Stimulated activated CD8-positive, alpha-beta memory T cell treated with anti-CD3 and anti-CD28 coated beads, Interleukin-7, amount 100 ng/mL, for 1 hour (primary cell): Measurements from ENCODE around the gene IQCC.
A peak's percentile ranks its signal among the peaks of the same experiment; 100 is the strongest.

Experiments used
- DNase-seq, 2 donors: peaks; one replicate each; pipeline ENCODE4 v3.0.0-alpha.2; 2020; ENCODE audit warnings: low read depth in 2 of 2

IQCC gene

GRCh38 chr1:32223683-32224082, 18.2 kb downstream of the IQCC start:
- no peak for DNase-seq

GRCh38 chr1:32224285-32224684, 18.8 kb downstream of the IQCC start:
- DNase-seq = no peak

DNA sequence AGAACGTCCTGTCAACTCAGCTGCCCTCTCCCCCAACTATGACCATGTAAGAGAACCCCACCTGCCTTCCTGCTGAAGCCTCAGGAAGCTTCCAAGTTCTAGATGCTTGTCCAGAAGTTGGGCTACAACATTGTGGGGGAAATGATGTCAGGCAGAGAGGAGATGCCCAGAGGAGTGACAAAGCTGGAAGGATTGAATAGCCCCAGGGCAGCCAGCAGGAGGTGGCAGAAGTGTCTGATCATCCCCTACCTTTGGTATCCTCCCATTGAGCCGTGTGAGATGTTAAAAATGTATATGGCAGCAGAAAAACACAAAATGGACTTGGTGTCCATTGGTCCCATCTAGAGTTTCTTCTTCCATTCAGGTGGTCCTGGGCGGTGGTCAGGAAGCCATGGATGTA, 23.3 kb downstream of the IQCC start:
- DNase-seq = no peak

DNA sequence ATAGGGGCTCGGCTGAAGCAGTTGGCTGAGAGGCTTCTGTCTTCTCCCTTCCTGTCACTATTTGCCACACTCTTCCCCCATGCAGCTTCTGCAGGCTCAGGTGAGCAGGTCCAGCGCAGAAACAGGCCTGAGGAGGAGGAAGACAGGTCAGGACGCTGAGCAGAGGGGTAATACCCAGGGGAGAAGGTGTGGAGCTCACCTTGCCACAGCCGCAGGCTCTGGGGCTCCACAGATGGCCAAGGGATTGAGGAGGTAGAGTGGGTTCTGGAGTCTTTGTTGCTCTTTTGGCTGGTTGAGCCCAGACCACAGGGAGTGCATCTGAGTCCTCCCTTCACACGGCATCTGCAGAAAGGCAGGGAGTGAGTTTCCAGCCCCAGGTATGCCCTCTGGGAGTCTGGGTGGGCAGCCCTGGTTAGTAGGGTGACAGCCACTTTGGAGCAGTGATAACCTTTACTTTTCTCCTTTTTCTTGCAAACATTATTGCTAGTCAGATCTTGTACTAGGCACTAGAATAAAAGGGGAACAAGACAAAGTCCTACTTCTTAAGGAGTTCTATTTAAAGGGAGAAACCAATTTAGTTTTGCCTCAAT, 26.5 kb downstream of the IQCC start:
- no peak for DNase-seq

GRCh38 chr1:32232558-32233304, 27.3 kb downstream of the IQCC start:
- no peak for DNase-seq

DNA sequence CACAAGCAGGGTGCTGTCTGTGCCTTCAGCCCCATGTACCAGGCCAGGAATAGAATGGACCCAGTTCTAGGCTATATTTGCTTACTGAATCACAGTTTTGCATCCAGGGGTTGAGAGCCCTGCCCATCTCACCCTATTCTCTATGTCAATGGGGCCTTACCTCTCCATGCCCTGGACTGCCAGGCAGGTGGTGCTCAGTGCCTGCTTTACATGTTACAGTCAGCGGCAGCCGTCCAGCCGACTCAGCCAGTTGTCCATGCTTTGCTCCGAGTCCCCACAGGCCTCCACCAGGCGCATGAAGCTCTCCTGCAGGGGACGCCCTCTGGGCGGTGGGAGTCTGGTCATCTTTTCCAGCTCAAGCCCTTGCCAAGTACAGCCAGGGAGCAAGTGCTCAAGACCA, 29.3 kb downstream of the IQCC start:
- DNase-seq = no peak

GRCh38 chr1:32239337-32239736, 33.9 kb downstream of the IQCC start:
- no peak for DNase-seq

GRCh38 chr1:32239790-32240139, 34.3 kb downstream of the IQCC start:
- DNase-seq = no peak

- DNase-seq = no peak
Measured at GRCh38 chr1:32240140-32240951, 34.9 kb downstream of the IQCC start.

- no peak for DNase-seq
Measured at GRCh38 chr1:32241001-32241763, 35.7 kb downstream of the IQCC start.

GRCh38 chr1:32242341-32242851, 36.9 kb downstream of the IQCC start:
- DNase-seq = no peak

DNA sequence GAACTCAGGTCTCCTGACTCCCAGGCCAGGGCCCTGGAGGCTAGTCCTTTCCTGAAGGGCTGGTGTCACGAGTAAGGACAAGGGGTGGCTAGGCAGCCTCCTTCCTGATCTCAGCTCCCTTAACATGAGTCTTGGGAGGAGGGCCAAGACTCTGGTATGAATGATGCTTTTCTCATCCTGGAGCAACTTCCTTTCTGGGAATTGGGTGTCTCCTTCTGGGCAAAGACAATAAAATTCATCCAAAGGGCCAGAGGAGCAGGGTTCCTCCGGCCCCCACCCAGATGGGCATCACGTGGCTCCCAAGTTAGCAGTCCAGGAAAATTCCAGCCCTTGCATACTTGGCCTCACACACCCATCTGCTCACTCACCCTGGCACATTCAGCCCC, 41.4 kb downstream of the IQCC start, which contains the start of gene FAM167B:
Gene FAM167B, plus strand, starts transcription at position 335 of the 386 bp plus-strand sequence. CDS start 200 bp downstream, outside the sequence.
- DNase-seq = no peak

DNA sequence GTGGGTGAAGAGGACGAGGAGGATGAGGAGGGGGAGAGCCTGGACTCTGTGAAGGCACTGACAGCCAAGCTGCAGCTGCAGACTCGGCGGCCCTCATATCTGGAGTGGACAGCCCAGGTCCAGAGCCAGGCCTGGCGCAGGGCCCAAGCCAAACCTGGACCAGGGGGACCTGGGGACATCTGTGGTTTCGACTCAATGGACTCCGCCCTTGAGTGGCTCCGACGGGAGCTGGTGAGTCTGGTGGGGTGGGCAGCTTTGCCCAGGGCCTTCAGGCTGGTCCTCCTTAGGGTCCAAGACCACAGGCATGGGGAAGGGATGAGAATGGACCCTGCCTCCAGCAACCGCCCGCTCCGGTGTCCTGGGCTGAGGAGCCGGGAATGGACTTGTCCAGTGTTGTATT, 42.0 kb downstream of the IQCC start:
- DNase-seq = no peak

DNA sequence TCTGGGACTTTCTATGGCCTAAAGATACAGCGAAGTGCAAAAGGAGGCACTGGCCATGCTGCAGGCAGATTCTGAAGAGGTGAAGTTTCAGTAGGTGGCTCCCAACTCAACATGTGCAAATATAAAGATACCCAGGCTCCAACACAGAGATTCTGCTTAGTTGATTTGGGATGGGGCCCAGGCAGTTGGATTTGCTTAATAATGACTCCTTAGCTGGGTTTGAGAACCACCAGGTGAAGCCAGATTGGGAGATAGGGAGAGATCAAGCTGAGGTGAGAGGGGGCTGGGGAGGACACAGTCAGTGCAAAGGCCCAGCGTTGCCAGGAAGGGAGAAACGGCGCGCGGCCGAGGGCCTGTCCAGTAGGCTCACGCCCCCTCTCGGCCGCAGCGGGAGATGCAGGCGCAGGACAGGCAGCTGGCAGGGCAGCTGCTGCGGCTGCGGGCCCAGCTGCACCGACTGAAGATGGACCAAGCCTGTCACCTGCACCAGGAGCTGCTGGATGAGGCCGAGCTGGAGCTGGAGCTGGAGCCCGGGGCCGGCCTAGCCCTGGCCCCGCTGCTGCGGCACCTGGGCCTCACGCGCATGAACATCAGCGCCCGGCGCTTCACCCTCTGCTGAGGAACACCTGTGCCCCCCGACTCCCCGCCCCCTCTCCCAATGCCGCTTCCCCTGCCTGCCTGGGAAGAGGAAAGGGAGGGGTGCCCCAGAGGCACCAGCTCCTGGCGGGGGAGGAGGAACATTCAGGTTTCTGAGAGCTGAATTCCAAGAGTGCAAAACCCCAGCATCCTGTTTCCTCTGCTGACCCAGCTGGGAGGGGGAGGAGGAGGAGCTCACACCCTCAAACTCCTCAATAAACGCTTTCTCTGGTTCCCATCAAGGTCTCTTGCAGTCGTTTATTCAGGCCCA, 42.8 kb downstream of the IQCC start:
- peak; percentile 45 to 59 for DNase-seq

DNA sequence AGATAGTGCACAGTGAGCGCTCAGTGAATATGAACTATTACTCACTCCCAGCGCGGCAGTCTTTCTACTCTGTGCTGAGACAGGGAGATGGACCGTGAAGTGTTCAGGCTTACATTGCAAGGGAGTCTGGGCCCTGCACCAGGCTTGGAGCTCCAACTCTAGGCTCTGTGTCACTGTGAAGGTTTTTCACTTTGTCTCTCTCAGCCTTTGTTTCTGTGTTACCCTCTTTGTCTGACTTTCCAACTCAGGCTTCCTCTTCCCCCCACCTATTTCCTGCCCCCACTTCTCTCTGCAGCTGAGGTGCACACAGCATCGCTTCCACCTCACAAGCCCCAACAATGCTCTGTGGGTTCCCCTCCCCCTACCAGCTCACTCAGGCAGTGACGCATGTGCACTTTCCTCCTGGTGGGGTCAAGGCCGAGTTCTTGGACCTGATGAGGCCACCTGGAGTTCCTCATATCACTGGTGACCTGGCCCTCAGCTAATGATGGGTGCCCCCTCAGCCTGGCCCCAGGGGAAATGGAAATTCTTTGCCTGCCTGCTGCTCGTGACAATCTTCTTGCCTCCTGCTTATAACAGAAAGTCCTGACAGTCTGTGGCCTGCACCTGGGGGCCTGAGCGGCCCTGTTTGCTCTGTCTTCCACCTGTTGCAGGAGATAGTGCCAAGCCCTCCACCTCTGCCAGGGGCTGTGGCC, 44.5 kb downstream of the IQCC start:
- DNase-seq = peak; percentile 54 to 57

DNA sequence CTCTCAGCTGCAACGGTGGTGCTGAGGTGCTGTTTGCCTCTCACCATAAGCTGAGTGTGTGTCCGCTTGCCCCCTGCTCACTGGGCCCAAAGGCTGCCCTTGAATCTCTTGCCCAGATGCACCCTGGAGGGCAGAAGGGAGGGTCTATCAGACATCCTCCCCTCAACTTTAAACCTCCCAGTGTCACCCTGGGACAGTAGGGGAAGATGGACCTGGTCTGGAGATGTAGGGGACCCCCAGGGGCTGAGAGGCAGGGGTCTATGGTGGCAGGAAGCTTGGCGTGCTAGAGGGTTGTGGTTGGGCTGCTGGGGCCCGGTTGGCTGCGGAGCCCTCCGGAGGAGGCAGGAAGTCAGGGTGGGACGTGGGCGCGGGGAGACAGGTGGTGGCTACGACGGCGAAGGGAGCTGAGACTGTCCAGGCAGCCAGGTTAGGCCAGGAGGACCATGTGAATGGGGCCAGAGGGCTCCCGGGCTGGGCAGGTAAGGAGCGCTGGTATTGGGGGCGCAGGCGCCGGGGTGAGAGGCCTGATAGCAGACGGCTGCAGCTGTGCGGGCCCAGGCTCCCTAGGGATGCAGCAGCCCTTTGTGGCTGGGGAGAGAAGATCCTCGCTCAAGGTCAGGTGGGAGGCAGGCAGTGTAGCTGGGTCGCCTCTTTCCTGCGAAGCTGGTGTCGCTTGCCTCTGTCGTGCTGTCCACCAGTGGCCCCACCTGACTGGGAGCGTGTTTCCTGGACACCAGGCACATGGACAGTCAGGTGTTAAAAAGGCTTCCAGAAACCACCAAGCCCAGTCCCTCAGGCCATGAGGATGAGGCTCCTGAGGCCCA, 45.6 kb downstream of the IQCC start, which contains the start of gene LCK:
Gene LCK, plus strand, starts transcription at position 373 of the 824 bp plus-strand sequence. CDS start 23,065 bp downstream, outside the sequence.
- DNase-seq = no peak

DNA sequence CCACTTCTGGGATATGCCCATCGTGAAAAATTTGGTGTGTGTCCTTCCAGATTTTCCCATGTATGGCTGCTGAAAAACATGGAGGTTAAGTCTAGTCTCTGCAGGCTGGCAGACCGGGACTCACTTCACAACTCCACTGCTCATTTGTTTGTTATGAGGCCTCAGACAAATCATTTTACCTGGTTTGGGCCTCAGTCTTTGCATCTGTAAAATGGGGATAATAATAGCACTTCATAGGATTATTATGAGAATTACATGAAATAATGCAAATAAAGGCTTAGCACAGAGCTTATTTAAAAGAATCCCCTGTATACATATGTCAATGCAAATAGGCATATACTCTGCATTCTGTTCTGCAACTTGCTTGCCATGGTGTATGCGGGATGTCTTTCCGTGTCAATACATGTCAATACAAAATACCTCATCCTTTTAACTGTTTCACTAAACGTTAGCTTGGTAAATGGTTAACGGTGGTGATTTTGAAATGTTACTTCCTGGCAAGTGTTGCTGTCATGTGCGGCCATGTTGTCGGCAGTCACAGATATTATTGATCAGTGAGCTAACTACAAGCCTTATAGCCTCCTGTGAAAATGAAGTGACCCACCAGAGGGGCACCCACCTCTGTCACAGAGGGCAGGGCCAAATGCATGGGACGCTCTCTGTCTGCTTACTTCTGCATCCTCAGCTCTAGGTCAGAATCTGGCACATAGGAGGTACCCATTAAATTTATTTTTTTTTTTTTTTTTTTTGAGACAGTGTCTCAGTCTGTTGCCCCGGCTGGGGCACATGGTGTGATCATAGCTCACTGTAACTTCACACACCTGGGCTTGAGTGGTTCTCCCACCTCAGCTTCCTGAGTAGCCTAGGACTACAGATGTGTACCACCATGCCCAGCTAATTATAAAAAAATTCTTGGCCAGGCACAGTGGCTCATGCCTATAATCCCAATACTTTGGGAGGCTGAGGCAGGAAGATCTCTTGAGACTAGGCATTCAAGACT, 49.9 kb downstream of the IQCC start:
- no peak for DNase-seq
